ENCODE results near the gene SCAF4. TPM values are rescaled to one million over a fixed set of nuclear protein-coding genes. Genes with fewer than 3 reads are reported as not detected.

The SCAF4 gene
- total and polyA plus RNA-seq, 9 donors = 5.8 to 28.1 (median 23.8) TPM

DNA sequence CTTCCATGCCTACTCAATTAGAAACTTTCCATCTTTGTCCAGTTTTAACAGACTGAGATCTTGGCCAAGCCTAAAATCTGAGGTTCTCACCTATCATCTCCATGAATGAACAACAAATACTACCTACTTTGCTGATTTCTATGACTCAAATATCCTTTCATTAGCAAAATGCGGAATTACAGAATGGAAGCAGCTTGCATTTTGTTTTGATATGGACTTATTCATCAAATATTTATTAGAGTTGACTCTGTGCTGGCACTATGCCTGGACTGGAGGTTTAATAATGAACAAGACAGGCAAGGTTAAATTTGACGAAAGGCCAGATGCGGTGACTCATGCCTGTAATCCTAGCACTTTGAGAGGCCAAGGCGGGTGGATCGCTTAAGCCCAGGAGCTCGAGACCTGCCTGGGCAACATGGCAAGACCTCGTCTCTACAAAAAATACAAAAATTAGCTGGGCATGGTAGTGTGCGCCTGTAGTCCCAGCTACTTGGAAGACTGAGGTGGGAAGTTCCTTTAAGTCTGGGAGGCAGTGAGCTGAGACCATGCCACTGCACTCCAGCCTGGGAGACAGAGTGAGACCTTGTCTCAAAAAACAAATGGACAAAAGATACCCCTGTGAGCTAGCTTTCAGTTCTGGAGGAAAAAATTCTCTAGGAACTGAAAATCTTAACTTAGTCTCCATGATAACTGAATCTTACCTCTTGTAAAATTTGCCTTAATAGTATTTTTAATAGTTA, 101.8 kb downstream of the SCAF4 start:
- Histone ChIP-seq H3K9me3 (replicated peaks; ENCODE audit: control insufficient read depth, low read depth, low read length) (no peaks in the 10 kb centered on the region), H3K36me3 (ENCODE audit: control insufficient read depth, insufficient read depth, low read length) (no peaks in the 10 kb centered on the region), H3K27ac (ENCODE audit: low read length) (no peak overlapping the region), H3K4me3 (ENCODE audit: low read length) (no peak overlapping the region), H3K4me1 (ENCODE audit: control insufficient read depth, insufficient read depth, low read length) (no peaks in the 10 kb centered on the region), H3K27me3 (ENCODE audit: control insufficient read depth, insufficient read depth, low read length) (no peaks in the 10 kb centered on the region)
- WGBS (ENCODE audit: insufficient coverage) = 19% methylated on average over 3 of the region's 8 CpGs
- DNase-seq = peak; percentile 31

- no peaks in the 10 kb centered on the region for H3K36me3 ChIP-seq (ENCODE audit: control insufficient read depth, insufficient read depth, low read length)
- 84% methylated on average over 10 of the region's 11 CpGs for WGBS (ENCODE audit: insufficient coverage)
- no peak overlapping the region for H3K27ac ChIP-seq (ENCODE audit: low read length)
- H3K27me3 ChIP-seq (ENCODE audit: control insufficient read depth, insufficient read depth, low read length) = no peaks in the 10 kb centered on the region
- no peaks in the 10 kb centered on the region for H3K4me1 ChIP-seq (ENCODE audit: control insufficient read depth, insufficient read depth, low read length)
- H3K9me3 ChIP-seq (replicated peaks; ENCODE audit: control insufficient read depth, low read depth, low read length) = no peaks in the 10 kb centered on the region
- H3K4me3 ChIP-seq (ENCODE audit: low read length) = no peak overlapping the region
- DNase-seq = no peak
These were observed 106.9 kb downstream of the SCAF4 start for GRCh38 chr21:31624961-31625491.

DNA sequence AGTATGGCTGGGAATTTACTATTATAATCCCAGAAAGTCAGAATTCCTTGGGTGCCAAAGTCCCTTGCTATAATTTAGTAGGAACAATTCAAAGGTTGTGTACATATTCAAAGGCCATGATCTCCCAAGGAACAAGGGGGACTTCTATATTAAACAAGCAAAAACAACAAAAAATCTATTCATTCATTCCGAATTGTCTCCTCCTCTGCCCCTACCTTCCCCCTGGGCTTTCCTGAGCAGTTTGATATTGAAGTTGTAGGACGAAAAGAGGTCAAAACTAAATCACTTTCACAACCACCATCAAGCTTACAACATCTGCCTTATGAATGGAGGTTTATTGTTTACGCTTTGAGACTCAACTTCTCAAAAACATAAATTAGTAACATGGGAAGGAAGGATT, 107.7 kb downstream of the SCAF4 start:
- Histone ChIP-seq H3K36me3 (ENCODE audit: control insufficient read depth, insufficient read depth, low read length) (no peaks in the 10 kb centered on the region), H3K9me3 (replicated peaks; ENCODE audit: control insufficient read depth, low read depth, low read length) (no peaks in the 10 kb centered on the region), H3K4me3 (ENCODE audit: low read length) (no peak overlapping the region), H3K27me3 (ENCODE audit: control insufficient read depth, insufficient read depth, low read length) (no peaks in the 10 kb centered on the region), H3K27ac (ENCODE audit: low read length) (no peak overlapping the region), H3K4me1 (ENCODE audit: control insufficient read depth, insufficient read depth, low read length) (no peaks in the 10 kb centered on the region)
- WGBS (ENCODE audit: insufficient coverage) = no CpG with 5 or more reads among the region's 3 CpGs
- no peak for DNase-seq

DNA sequence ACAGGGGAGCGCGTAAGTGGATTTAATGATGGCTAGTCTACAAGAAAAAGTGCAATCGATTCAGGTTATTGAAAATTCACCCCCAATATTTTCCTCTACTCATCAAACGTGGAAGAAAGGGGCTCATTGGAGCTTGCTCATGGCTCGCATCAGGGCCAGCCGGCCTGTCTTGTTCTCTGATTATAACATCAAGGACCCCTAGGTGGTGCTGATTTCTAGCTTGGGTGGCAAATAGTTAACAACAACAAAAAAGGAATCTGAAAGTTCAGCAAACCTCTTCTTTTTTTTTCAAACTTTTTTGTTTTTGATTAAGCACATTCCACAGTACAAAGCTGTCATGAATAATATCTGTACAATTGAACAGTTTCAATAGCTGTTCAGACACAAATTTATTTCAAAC, 108.3 kb downstream of the SCAF4 start:
- no peak overlapping the region for H3K27ac ChIP-seq (ENCODE audit: low read length)

DNA sequence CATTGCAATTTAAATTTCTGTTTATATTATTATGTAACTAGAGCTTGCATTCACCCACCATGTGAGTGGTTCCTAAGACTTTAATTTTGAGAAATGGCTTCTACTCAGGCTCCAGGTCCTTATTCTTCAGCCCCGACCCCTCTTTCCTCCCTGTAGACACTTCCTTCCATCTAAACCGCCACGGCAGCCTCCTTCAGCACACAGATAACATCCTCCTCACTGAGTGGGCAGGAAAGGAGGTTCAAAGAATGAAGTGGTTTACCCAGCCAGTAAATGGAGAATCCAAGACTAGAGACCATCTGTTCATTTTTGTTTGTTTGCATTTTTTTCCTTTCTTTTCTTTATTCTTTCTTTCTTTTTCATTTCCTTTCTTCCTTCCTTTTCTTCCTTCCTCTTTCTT, 109.5 kb downstream of the SCAF4 start:
- H3K36me3 ChIP-seq (ENCODE audit: control insufficient read depth, insufficient read depth, low read length) = no peaks in the 10 kb centered on the region
- H3K4me1 ChIP-seq (ENCODE audit: control insufficient read depth, insufficient read depth, low read length) = no peaks in the 10 kb centered on the region
- H3K9me3 ChIP-seq (replicated peaks; ENCODE audit: control insufficient read depth, low read depth, low read length) = no peaks in the 10 kb centered on the region
- H3K27ac ChIP-seq (ENCODE audit: low read length) = no peak overlapping the region
- H3K27me3 ChIP-seq (ENCODE audit: control insufficient read depth, insufficient read depth, low read length) = no peaks in the 10 kb centered on the region
- H3K4me3 ChIP-seq (ENCODE audit: low read length) = no peak overlapping the region
- WGBS (ENCODE audit: insufficient coverage) = no CpG with 5 or more reads among the region's 3 CpGs
- no peak for DNase-seq

More for the DNA sequence above, 108.3 kb downstream of the SCAF4 start:
- no peak overlapping the region for H3K4me3 ChIP-seq (ENCODE audit: low read length)
- DNase-seq = no peak
- WGBS (ENCODE audit: insufficient coverage) = no CpG with 5 or more reads among the region's 6 CpGs
- H3K9me3 ChIP-seq (replicated peaks; ENCODE audit: control insufficient read depth, low read depth, low read length) = no peaks in the 10 kb centered on the region
- H3K4me1 ChIP-seq (ENCODE audit: control insufficient read depth, insufficient read depth, low read length) = no peaks in the 10 kb centered on the region
- H3K36me3 ChIP-seq (ENCODE audit: control insufficient read depth, insufficient read depth, low read length) = no peaks in the 10 kb centered on the region
- no peaks in the 10 kb centered on the region for H3K27me3 ChIP-seq (ENCODE audit: control insufficient read depth, insufficient read depth, low read length)

Other genes with a start within 250 kb of the SCAF4 start
- 155 TPM for gene SOD1, start 72.4 kb downstream of the SCAF4 start, total RNA-seq
- gene SOD1, start 72.4 kb downstream of the SCAF4 start, polyA plus RNA-seq (ENCODE audit: insufficient read depth in 1 of 8, insufficient read length in 8 of 8, low replicate concordance in 1 of 8) = 100 to 1,000 TPM; 112 to 169 (median 127) TPM
- gene HUNK, start 140.9 kb upstream of the SCAF4 start, total RNA-seq = 4.8 TPM
- 10 to 100 TPM in 1 of 8 donors, 1 to 10 TPM in 7; 3.9 to 11.8 (median 7.4) TPM for gene HUNK, start 140.9 kb upstream of the SCAF4 start, polyA plus RNA-seq (ENCODE audit: insufficient read depth in 1 of 8, insufficient read length in 8 of 8, low replicate concordance in 1 of 8)

All from muscle of leg (tissue), 11 donors.